Memory B cell (primary cell): ENCODE data around the gene IL25.
"Not testable (repeated sequence)": the region's sequence is repeated elsewhere in the genome, so short reads cannot be mapped to it uniquely, and the experiment has no call there.

Source experiments
- ATAC-seq: fragments of 150-1000 bp; cut with Tn5 transposase; 2 replicates; pipeline ENCODE4 v1.10.0; 2021; ENCODE audit warnings: low read depth, mild to moderate bottlenecking, moderate library complexity
- DNase-seq, 2 donors: peaks; one replicate each; pipeline ENCODE4 v3.0.0; 2022; ENCODE audit warnings: low spot score in 2 of 2
- H3K27ac Mint-ChIP-seq: one replicate; pipeline ENCODE4 v1.8.0; 2022; ENCODE audit warnings: mild to moderate bottlenecking, moderate library complexity, mixed read lengths
- H3K27me3 Mint-ChIP-seq: one replicate; pipeline ENCODE4 v1.8.0; 2022; ENCODE audit warnings: mixed read lengths
- H3K36me3 Mint-ChIP-seq: one replicate; pipeline ENCODE4 v1.8.0; 2022; ENCODE audit warnings: mild to moderate bottlenecking, mixed read lengths
- H3K4me1 Mint-ChIP-seq: one replicate; pipeline ENCODE4 v1.8.0; 2022; ENCODE audit warnings: mixed read lengths
- H3K4me3 Mint-ChIP-seq: one replicate; pipeline ENCODE4 v1.8.0; 2022; ENCODE audit warnings: mild to moderate bottlenecking, moderate library complexity, mixed read lengths
- H3K9me3 Mint-ChIP-seq: one replicate; pipeline ENCODE4 v1.8.0; 2022; ENCODE audit warnings: mixed read lengths

Gene IL25

GRCh38 chr14:23372509-23372908 is at the start of gene IL25:
Gene IL25 (plus strand): TSS chr14:23372809.
- ATAC-seq (no peak), DNase-seq (no peak)
- Mint-ChIP-seq H3K4me3 (no peak within 1 kb of the TSS), H3K36me3 (no peaks in the 10 kb centered on the region), H3K27ac (no peak within 1 kb of the TSS), H3K27me3 (peaks cover 12% of the 10 kb centered on the region), H3K9me3 (no peaks in the 10 kb centered on the region), H3K4me1 (no peaks in the 10 kb centered on the region)

GRCh38 chr14:23323838-23324454 is 48.7 kb upstream of the IL25 start:
- no peak overlapping the region for H3K27ac Mint-ChIP-seq
- H3K4me1 Mint-ChIP-seq: peaks cover 30% of the 10 kb centered on the region

GRCh38 chr14:23324455-23324846 is 48.2 kb upstream of the IL25 start:
- Mint-ChIP-seq H3K4me3 (no peak overlapping the region), H3K4me1 (peaks cover 30% of the 10 kb centered on the region), H3K9me3 (no peaks in the 10 kb centered on the region), H3K36me3 (peaks cover 22% of the 10 kb centered on the region), H3K27ac (no peak overlapping the region), H3K27me3 (no peaks in the 10 kb centered on the region)
- DNase-seq (no peak), ATAC-seq (no peak)

More at GRCh38 chr14:23323838-23324454, 48.7 kb upstream of the IL25 start:
- H3K36me3 Mint-ChIP-seq: peaks cover 22% of the 10 kb centered on the region
- no peaks in the 10 kb centered on the region for H3K9me3 Mint-ChIP-seq
- ATAC-seq: no peak
- H3K27me3 Mint-ChIP-seq: no peaks in the 10 kb centered on the region
- DNase-seq: no peak
- no peak overlapping the region for H3K4me3 Mint-ChIP-seq

- DNase-seq: no peak
- Mint-ChIP-seq H3K36me3 (peaks cover 21% of the 10 kb centered on the region), H3K27me3 (no peaks in the 10 kb centered on the region), H3K9me3 (no peaks in the 10 kb centered on the region), H3K4me1 (peaks cover 26% of the 10 kb centered on the region), H3K4me3 (no peak overlapping the region), H3K27ac (no peak overlapping the region)
- ATAC-seq: no peak
Measured at GRCh38 chr14:23324993-23325392, 47.6 kb upstream of the IL25 start.

- not testable (repeated sequence) for H3K9me3 Mint-ChIP-seq, H3K4me3 Mint-ChIP-seq, ATAC-seq, H3K27me3 Mint-ChIP-seq, H3K27ac Mint-ChIP-seq, DNase-seq
- peaks cover 18% of the 10 kb centered on the region for H3K4me1 Mint-ChIP-seq
- H3K36me3 Mint-ChIP-seq: peaks cover 21% of the 10 kb centered on the region
Measured at GRCh38 chr14:23325746-23326145, 46.9 kb upstream of the IL25 start.

- peaks cover 21% of the 10 kb centered on the region for H3K36me3 Mint-ChIP-seq
- no peaks in the 10 kb centered on the region for H3K9me3 Mint-ChIP-seq
- H3K27me3 Mint-ChIP-seq: no peaks in the 10 kb centered on the region
- no peak overlapping the region for H3K4me3 Mint-ChIP-seq
- H3K27ac Mint-ChIP-seq: no peak overlapping the region
- DNase-seq: no peak
- peaks cover 18% of the 10 kb centered on the region for H3K4me1 Mint-ChIP-seq
- ATAC-seq: no peak
Measured at GRCh38 chr14:23326491-23327332, 45.9 kb upstream of the IL25 start.

- Mint-ChIP-seq H3K9me3 (no peaks in the 10 kb centered on the region), H3K4me1 (peaks cover 7% of the 10 kb centered on the region), H3K27me3 (no peaks in the 10 kb centered on the region), H3K36me3 (peaks cover 18% of the 10 kb centered on the region), H3K4me3 (no peak overlapping the region), H3K27ac (no peak overlapping the region)
- ATAC-seq: peak; percentile 69
- DNase-seq: peak; percentile 47 to 50
Measured at GRCh38 chr14:23327947-23328744, 44.5 kb upstream of the IL25 start.

GRCh38 chr14:23335623-23336022 is 37.0 kb upstream of the IL25 start:
- no peak for ATAC-seq
- DNase-seq: no peak
- Mint-ChIP-seq H3K4me1 (no peaks in the 10 kb centered on the region), H3K36me3 (peaks cover 3% of the 10 kb centered on the region), H3K4me3 (no peak overlapping the region), H3K27me3 (peaks cover 14% of the 10 kb centered on the region), H3K27ac (no peak overlapping the region), H3K9me3 (peaks cover 5% of the 10 kb centered on the region)

- Mint-ChIP-seq H3K27ac (no peak overlapping the region), H3K4me1 (no peaks in the 10 kb centered on the region), H3K36me3 (peaks cover 3% of the 10 kb centered on the region), H3K4me3 (no peak overlapping the region), H3K27me3 (peaks cover 13% of the 10 kb centered on the region), H3K9me3 (peaks cover 5% of the 10 kb centered on the region)
- DNase-seq (no peak), ATAC-seq (no peak)
Measured at GRCh38 chr14:23339506-23340268, 32.9 kb upstream of the IL25 start.

GRCh38 chr14:23344481-23344880 is 28.1 kb upstream of the IL25 start:
- no peaks in the 10 kb centered on the region for H3K36me3 Mint-ChIP-seq
- ATAC-seq (no peak), DNase-seq (no peak)
- H3K4me1 Mint-ChIP-seq: no peaks in the 10 kb centered on the region
- no peak overlapping the region for H3K4me3 Mint-ChIP-seq
- H3K27me3 Mint-ChIP-seq: peaks cover 5% of the 10 kb centered on the region
- H3K27ac Mint-ChIP-seq: no peak overlapping the region
- peaks cover 3% of the 10 kb centered on the region for H3K9me3 Mint-ChIP-seq

- DNase-seq (no peak), ATAC-seq (no peak)
- no peak overlapping the region for H3K27ac Mint-ChIP-seq
- peaks cover 19% of the 10 kb centered on the region for H3K27me3 Mint-ChIP-seq
- H3K9me3 Mint-ChIP-seq: no peaks in the 10 kb centered on the region
- H3K4me1 Mint-ChIP-seq: peaks cover 2% of the 10 kb centered on the region
- H3K4me3 Mint-ChIP-seq: no peak overlapping the region
- H3K36me3 Mint-ChIP-seq: peaks cover 3% of the 10 kb centered on the region
Measured at GRCh38 chr14:23345987-23346692, 26.5 kb upstream of the IL25 start.

- Mint-ChIP-seq H3K4me3 (no peak overlapping the region), H3K36me3 (peaks cover 3% of the 10 kb centered on the region), H3K27me3 (peaks cover 22% of the 10 kb centered on the region), H3K4me1 (peaks cover 3% of the 10 kb centered on the region), H3K9me3 (no peaks in the 10 kb centered on the region), H3K27ac (no peak overlapping the region)
- no peak for DNase-seq
- ATAC-seq: no peak
Measured at GRCh38 chr14:23346693-23347405, 25.8 kb upstream of the IL25 start.
